Measurements from ENCODE around the gene CYP26B1.

CYP26B1 gene

GRCh38 chr2:72080286-72081145 lies 67.1 kb downstream of the CYP26B1 start:
- DNase-seq: no peak
